T-cell (primary cell): ENCODE results near the gene KRT8. TPM values are rescaled to one million over a fixed set of nuclear protein-coding genes. Genes with fewer than 3 reads are reported as not detected.

Experiments
- ATAC-seq, 4 experiments: fragments of 200-7000 bp in 3 of 4; fragments of 150-1000 bp in 1 of 4; cut with Tn5 transposase; replicated peaks in 1 of 4; 1 replicate in 3 of 4; 2 replicates in 1 of 4; pipeline ENCODE4 v1.10.0; 2021; ENCODE audit warnings: moderate library complexity in 3 of 4, mild to moderate bottlenecking in 2 of 4, moderate number of reproducible peaks in 1 of 4
- CTCF ChIA-PET, 2 donors: fragments of 300-600 bp; sonication (Branson Sonifier 250); formaldehyde crosslinking; loops; one replicate each; lab custom pipeline; 2022; ENCODE audit warnings: antibody characterized with exemption in 2 of 2; lab: Charles Lee
- POLR2A ChIA-PET, 2 donors: fragments of 300-600 bp; sonication (Branson Sonifier 250); formaldehyde crosslinking; loops; one replicate each; lab custom pipeline; 2022; ENCODE audit warnings: antibody characterized with exemption in 2 of 2; lab: Charles Lee
- DNase-seq, 35 experiments: peaks; one replicate each; pipeline versions ENCODE4 v3.0.0 to v3.0.0-alpha.2; 2013 to 2023
- H3K27ac ChIP-seq: one replicate; pipeline ENCODE4 v1.5.1; 2013; ENCODE audit warnings: low read length
- H3K27me3 ChIP-seq, 2 experiments: replicated peaks in 1 of 2; 1 replicate in 1 of 2; 2 replicates in 1 of 2; pipeline versions ENCODE4 v1.6.1 to v1.7.0; 2013; ENCODE audit warnings: low read length in 1 of 2, mixed read lengths in 1 of 2; ENCODE audit not compliant: control insufficient read depth in 2 of 2, insufficient read depth in 2 of 2; ENCODE audit errors: extremely low read depth in 1 of 2
- H3K36me3 ChIP-seq, 2 donors: 1 replicate in 1 of 2; 2 replicates in 1 of 2; pipeline versions ENCODE4 v1.6.1 to v1.7.0; 2013; ENCODE audit warnings: low read length in 1 of 2; ENCODE audit not compliant: control insufficient read depth in 2 of 2, insufficient read depth in 1 of 2; ENCODE audit errors: extremely low read depth in 1 of 2
- H3K4me1 ChIP-seq, 2 experiments: 1 replicate in 1 of 2; 2 replicates in 1 of 2; pipeline versions ENCODE4 v1.6.1 to v1.7.0; 2013; ENCODE audit warnings: low read length in 2 of 2, mixed read lengths in 1 of 2; ENCODE audit not compliant: insufficient read depth in 2 of 2, control insufficient read depth in 1 of 2; ENCODE audit errors: extremely low read depth in 1 of 2
- H3K4me3 ChIP-seq, 2 donors: 1 replicate in 1 of 2; 2 replicates in 1 of 2; pipeline versions ENCODE4 v1.5.1 to v1.7.0; 2013; ENCODE audit warnings: mild to moderate bottlenecking in 2 of 2, low read length in 1 of 2, moderate library complexity in 1 of 2; ENCODE audit not compliant: control insufficient read depth in 1 of 2; ENCODE audit errors: extremely low read depth in 1 of 2
- H3K9me3 ChIP-seq: 2 replicates; pipeline ENCODE4 v1.7.0; 2013
- H3K27ac Mint-ChIP-seq, 2 donors: one replicate each; pipeline ENCODE4 v1.8.0; 2020 to 2021; ENCODE audit warnings: mild to moderate bottlenecking in 2 of 2, mixed read lengths in 2 of 2
- H3K27me3 Mint-ChIP-seq, 2 donors: one replicate each; pipeline ENCODE4 v1.8.0; 2021 to 2022; ENCODE audit warnings: mixed read lengths in 2 of 2
- H3K36me3 Mint-ChIP-seq: one replicate; pipeline ENCODE4 v1.8.0; 2021; ENCODE audit warnings: mixed read lengths
- H3K4me1 Mint-ChIP-seq, 3 donors: one replicate each; pipeline ENCODE4 v1.8.0; 2020 to 2022; ENCODE audit warnings: mixed read lengths in 3 of 3, mild to moderate bottlenecking in 1 of 3
- H3K4me3 Mint-ChIP-seq, 3 donors: one replicate each; pipeline ENCODE4 v1.8.0; 2020 to 2022; ENCODE audit warnings: mild to moderate bottlenecking in 3 of 3, mixed read lengths in 3 of 3, moderate library complexity in 3 of 3
- H3K9me3 Mint-ChIP-seq, 3 donors: one replicate each; pipeline ENCODE4 v1.8.0; 2020 to 2022; ENCODE audit warnings: mixed read lengths in 3 of 3
- WGBS: methylation state at CpG from one replicate; pipeline ENCODE4 v1.1.5; 2013; ENCODE audit warnings: missing lambda C conversion rate; ENCODE audit not compliant: insufficient coverage; 5-methylcytosine and 5-hydroxymethylcytosine counted together
- total RNA-seq, 35 experiments: library from RNA in 6 of 35; stranded (reverse) in 6 of 35; fragments of 120-200 nt in 1 of 35; gene quantifications; one replicate each; pipeline versions ENCODE4 v1.2.1 to v1.2.4 and lab custom pipeline; 2013 to 2026

The KRT8 gene
- total RNA-seq, 5 donors from 2014 or later (not counting 1 experiment from before 2014, with no cell fraction given), result 0.42 to 13.3 (median 8.0) TPM

DNA sequence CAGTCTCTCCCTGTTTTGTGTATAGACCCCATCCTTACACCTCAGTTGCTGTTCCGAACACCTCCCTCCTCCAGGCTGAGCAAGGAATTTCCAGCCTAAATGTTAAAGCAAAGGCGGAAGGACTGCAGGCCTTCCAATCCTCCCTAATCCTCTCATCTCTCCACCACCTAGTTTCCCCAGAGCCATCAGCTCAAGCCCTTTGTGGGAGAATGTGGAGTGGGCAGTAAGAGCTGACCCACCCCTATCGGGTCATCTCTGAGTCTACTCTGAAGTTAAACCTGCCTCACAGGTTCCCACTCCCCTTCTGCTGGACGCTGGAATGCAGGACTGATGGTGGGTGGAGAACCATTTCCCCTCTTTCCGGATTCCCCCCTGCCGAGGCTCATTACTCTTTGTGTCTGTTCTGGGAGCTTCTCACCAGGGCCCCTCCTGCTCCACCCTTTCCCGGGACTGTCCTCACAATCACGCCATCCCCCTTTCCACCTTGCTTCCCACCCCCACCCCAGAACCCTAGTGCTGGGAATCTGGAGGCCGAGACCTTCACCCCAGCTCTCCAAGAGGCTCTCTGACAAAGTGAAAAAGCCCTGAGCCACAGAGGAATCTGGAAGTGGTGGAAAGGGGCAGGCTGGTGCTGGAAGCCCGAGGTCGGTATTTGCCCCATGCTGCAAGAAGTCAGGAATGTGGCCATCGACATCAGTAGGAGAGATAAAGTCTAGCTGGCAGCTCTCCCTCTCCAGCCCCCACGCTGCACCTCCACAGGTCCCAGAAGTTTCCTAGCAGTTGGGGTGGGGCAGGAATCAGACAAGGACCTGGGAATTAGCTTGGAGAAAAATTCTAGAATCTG lies 40.7 kb upstream of the KRT8 start:
- Mint-ChIP-seq H3K27me3 (peaks cover 0 to 12% of the 10 kb centered on the region in 2 donors), H3K9me3 (no peaks in the 10 kb centered on the region), H3K4me1 (peaks cover 5 to 13% (median 12%) of the 10 kb centered on the region in 3 donors), H3K27ac (no peak overlapping the region), H3K36me3 (no peaks in the 10 kb centered on the region), H3K4me3 (no peak overlapping the region)
- ChIA-PET POLR2A (no interaction called here), CTCF (no interaction called here)
- H3K27ac ChIP-seq, result no peak overlapping the region
- H3K4me1 ChIP-seq, result peaks cover 0 to 20% of the 10 kb centered on the region in 2 experiments
- H3K27me3 ChIP-seq, result peaks cover 3 to 48% of the 10 kb centered on the region in 2 experiments
- WGBS, result 76% methylated on average over 6 of the region's 13 CpGs
- no peaks in the 10 kb centered on the region for H3K36me3 ChIP-seq
- ATAC-seq (no peak), DNase-seq (no peak)
- no peaks in the 10 kb centered on the region for H3K9me3 ChIP-seq
- H3K4me3 ChIP-seq, result no peak overlapping the region

DNA sequence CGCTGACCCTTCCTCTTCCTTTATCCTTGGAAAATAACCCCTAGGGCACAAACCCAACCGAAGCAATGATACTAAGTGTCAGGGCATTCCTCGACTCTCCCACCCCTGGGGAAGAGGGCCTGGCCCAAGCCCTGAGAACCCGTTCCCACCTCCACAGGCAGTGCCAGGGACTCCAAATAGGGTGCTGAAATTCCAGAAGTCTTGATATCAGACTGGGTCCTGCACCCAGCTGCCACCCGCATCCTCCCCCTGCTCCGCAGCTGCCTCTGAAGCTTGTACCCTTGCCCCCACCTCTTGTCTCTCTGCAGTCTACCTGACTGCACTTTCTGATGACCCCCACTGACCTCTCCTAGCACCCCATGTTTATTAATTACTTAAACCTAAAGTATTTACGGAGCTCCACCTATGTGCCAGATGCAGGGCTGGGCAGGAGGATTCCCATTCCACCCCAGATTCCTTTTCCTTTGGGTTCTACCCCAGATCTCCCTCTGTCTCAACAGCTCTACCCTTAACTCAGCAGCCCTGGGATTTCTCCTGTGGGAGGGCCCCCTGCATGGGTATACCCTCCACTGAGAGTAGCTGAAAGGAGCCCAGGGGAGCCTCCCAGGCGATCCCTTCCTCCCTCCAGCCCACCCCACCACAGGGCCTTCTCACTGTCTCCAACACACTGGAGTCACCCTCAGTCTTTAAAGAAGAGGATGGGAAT lies 40.0 kb upstream of the KRT8 start:
- Histone ChIP-seq H3K9me3 (no peaks in the 10 kb centered on the region), H3K27me3 (peaks cover 3 to 48% of the 10 kb centered on the region in 2 experiments), H3K27ac (no peak overlapping the region), H3K4me3 (no peak overlapping the region), H3K36me3 (no peaks in the 10 kb centered on the region), H3K4me1 (peaks cover 0 to 20% of the 10 kb centered on the region in 2 experiments)
- ATAC-seq (no peak), DNase-seq (no peak)
- H3K27me3 Mint-ChIP-seq, result peaks cover 0 to 12% of the 10 kb centered on the region in 2 donors
- H3K4me1 Mint-ChIP-seq, result peaks cover 4 to 12% (median 11%) of the 10 kb centered on the region in 3 donors
- ChIA-PET CTCF (no interaction called here), POLR2A (no interaction called here)
- no peak overlapping the region for H3K4me3 Mint-ChIP-seq
- peaks cover 0 to 2% (median 0%) of the 10 kb centered on the region in 3 donors for H3K9me3 Mint-ChIP-seq
- H3K36me3 Mint-ChIP-seq, result no peaks in the 10 kb centered on the region
- 77% methylated on average over 7 of the region's 8 CpGs for WGBS
- no peak overlapping the region for H3K27ac Mint-ChIP-seq

- H3K4me3 ChIP-seq, result no peak overlapping the region
- no peak overlapping the region for H3K27ac Mint-ChIP-seq
- H3K4me3 Mint-ChIP-seq, result no peak overlapping the region
- H3K27ac ChIP-seq, result no peak overlapping the region
- H3K36me3 ChIP-seq, result no peaks in the 10 kb centered on the region
- H3K27me3 ChIP-seq, result peaks cover 3 to 32% of the 10 kb centered on the region in 2 experiments
- H3K4me1 Mint-ChIP-seq, result peaks cover 0 to 2% (median 0%) of the 10 kb centered on the region in 3 donors
- DNase-seq (no peak), ATAC-seq (no peak)
- no peaks in the 10 kb centered on the region for H3K9me3 ChIP-seq
- H3K36me3 Mint-ChIP-seq, result no peaks in the 10 kb centered on the region
- CTCF ChIA-PET, result no interaction called here
- H3K9me3 Mint-ChIP-seq, result peaks cover 0 to 7% (median 0%) of the 10 kb centered on the region in 3 donors
- peaks cover 0 to 12% of the 10 kb centered on the region in 2 donors for H3K27me3 Mint-ChIP-seq
- POLR2A ChIA-PET, result interaction anchor here in 1 of 2 donors (0.5 kb wide), 1 partner anchor 416 kb away, joined by 3 read pairs; no protein-coding TSS in a partner anchor
- peaks cover 0 to under 1% of the 10 kb centered on the region in 2 experiments for H3K4me1 ChIP-seq
- WGBS, result 89% methylated on average over 3 of the region's 3 CpGs
Observed at GRCh38 chr12:52942901-52943181, 38.0 kb upstream of the KRT8 start.

GRCh38 chr12:52942066-52942900 lies 37.4 kb upstream of the KRT8 start:
- ATAC-seq (no peak), DNase-seq (no peak)
- no peaks in the 10 kb centered on the region for H3K9me3 ChIP-seq
- no peak overlapping the region for H3K4me3 ChIP-seq
- Mint-ChIP-seq H3K36me3 (no peaks in the 10 kb centered on the region), H3K27me3 (peaks cover 0 to 12% of the 10 kb centered on the region in 2 donors), H3K4me3 (no peak overlapping the region), H3K9me3 (peaks cover 0 to 7% (median 0%) of the 10 kb centered on the region in 3 donors), H3K4me1 (no peaks in the 10 kb centered on the region), H3K27ac (no peak overlapping the region)
- ChIA-PET POLR2A (interaction anchor here in 1 of 2 donors (0.5 kb wide), 1 partner anchor 416 kb away, joined by 3 read pairs; no protein-coding TSS in a partner anchor), CTCF (interaction anchor here in 1 of 2 donors (0.7 kb wide), 1 partner anchor 1271 kb away, joined by 3 read pairs; no protein-coding TSS in a partner anchor)
- WGBS, result 87% methylated on average over 6 of the region's 11 CpGs
- peaks cover 3 to 32% of the 10 kb centered on the region in 2 experiments for H3K27me3 ChIP-seq
- no peaks in the 10 kb centered on the region for H3K4me1 ChIP-seq
- H3K36me3 ChIP-seq, result no peaks in the 10 kb centered on the region
- H3K27ac ChIP-seq, result no peak overlapping the region

GRCh38 chr12:52929538-52929937 lies 24.7 kb upstream of the KRT8 start:
- POLR2A ChIA-PET, result no interaction called here
- Histone ChIP-seq H3K27me3 (peaks cover 0 to 17% of the 10 kb centered on the region in 2 experiments), H3K27ac (no peak overlapping the region), H3K4me3 (no peak overlapping the region), H3K36me3 (no peaks in the 10 kb centered on the region), H3K9me3 (no peaks in the 10 kb centered on the region), H3K4me1 (no peaks in the 10 kb centered on the region)
- ATAC-seq (no peak), DNase-seq (no peak)
- H3K4me1 Mint-ChIP-seq, result no peaks in the 10 kb centered on the region
- H3K4me3 Mint-ChIP-seq, result no peak overlapping the region
- H3K27ac Mint-ChIP-seq, result no peak overlapping the region
- CTCF ChIA-PET, result no interaction called here
- H3K9me3 Mint-ChIP-seq, result no peaks in the 10 kb centered on the region
- no peaks in the 10 kb centered on the region for H3K36me3 Mint-ChIP-seq
- H3K27me3 Mint-ChIP-seq, result peaks cover 7 to 15% of the 10 kb centered on the region in 2 donors
- 50% methylated on average over 1 of the region's 1 CpG for WGBS

DNA sequence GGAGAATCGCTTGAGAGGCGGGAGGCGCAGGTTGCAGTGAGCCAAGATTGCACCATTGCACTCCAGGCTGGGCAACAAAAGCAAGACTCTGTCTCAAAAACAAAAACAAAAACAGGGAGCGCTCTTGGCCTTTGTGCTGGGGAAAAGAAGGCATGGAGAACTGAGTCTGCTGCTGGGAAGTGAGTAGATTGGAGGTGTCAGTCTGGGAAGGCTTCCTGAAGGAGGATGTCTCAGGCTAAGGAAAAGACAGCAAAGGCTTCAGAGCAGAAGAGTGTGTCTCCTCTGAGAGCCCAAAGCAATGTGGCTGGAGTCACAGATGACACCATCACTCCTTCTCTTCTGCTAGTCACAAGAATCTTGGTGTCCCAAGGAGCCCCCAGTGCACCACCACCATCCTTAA lies 23.1 kb upstream of the KRT8 start:
- Histone ChIP-seq H3K4me3 (no peak overlapping the region), H3K36me3 (no peaks in the 10 kb centered on the region), H3K27ac (no peak overlapping the region), H3K9me3 (no peaks in the 10 kb centered on the region), H3K4me1 (no peaks in the 10 kb centered on the region), H3K27me3 (peaks cover 0 to 17% of the 10 kb centered on the region in 2 experiments)
- no peak overlapping the region for H3K4me3 Mint-ChIP-seq
- H3K27me3 Mint-ChIP-seq, result peaks cover 7 to 15% of the 10 kb centered on the region in 2 donors
- POLR2A ChIA-PET, result no interaction called here
- ATAC-seq, result no peak
- H3K36me3 Mint-ChIP-seq, result no peaks in the 10 kb centered on the region
- no peaks in the 10 kb centered on the region for H3K4me1 Mint-ChIP-seq
- H3K27ac Mint-ChIP-seq, result no peak overlapping the region
- CTCF ChIA-PET, result interaction anchor here in 1 of 2 donors (0.6 kb wide), 1 partner anchor 74 kb away, joined by 3 read pairs; no protein-coding TSS in a partner anchor
- 100% methylated on average over 1 of the region's 4 CpGs for WGBS
- no peak for DNase-seq
- H3K9me3 Mint-ChIP-seq, result no peaks in the 10 kb centered on the region
